Caco-2 (cell line): Measurements from ENCODE around the gene PASD1. TPM values are rescaled to one million over a fixed set of nuclear protein-coding genes. Genes with fewer than 3 reads are reported as not detected.

ENCODE experiments used
- BruUV-seq: library from RNA; stranded (reverse); fragments of 400-500 nt; replicated peaks from 2 replicates; lab custom pipeline; 2021; lab: Mats Ljungman, UMichigan
- CTCF ChIA-PET: fragments of 300-600 bp; sonication (Branson Sonifier 250); formaldehyde crosslinking; loops from one replicate; lab custom pipeline; 2022; ENCODE audit warnings: antibody characterized with exemption; lab: Charles Lee
- POLR2A ChIA-PET: fragments of 300-600 bp; sonication (Branson Sonifier 250); formaldehyde crosslinking; loops from one replicate; lab custom pipeline; 2022; ENCODE audit warnings: antibody characterized with exemption; lab: Charles Lee
- DNase-seq, 2 experiments: peaks; one replicate each; pipeline versions ENCODE4 v3.0.0 to v3.0.0-alpha.2; 2020 to 2022
- H3K27me3 ChIP-seq: replicated peaks from 2 replicates; pipeline ENCODE4 v1.6.0; 2011; ENCODE audit warnings: low read length; ENCODE audit not compliant: control insufficient read depth, insufficient read depth
- H3K36me3 ChIP-seq: 2 replicates; pipeline ENCODE4 v1.5.1; 2011; ENCODE audit warnings: low read length; ENCODE audit not compliant: control insufficient read depth, insufficient read depth
- H3K4me1 ChIP-seq: fragments of 250-450 bp; sonication (Bioruptor Pico); 2 replicates; pipeline ENCODE4 v1.5.1; 2020; ENCODE audit warnings: mild to moderate bottlenecking
- H3K4me3 ChIP-seq: 2 replicates; pipeline ENCODE4 v1.5.1; 2011; ENCODE audit warnings: low read depth, mild to moderate bottlenecking, control low read depth, low read length
- H3K9me3 ChIP-seq: fragments of 250-450 bp; sonication (Bioruptor Pico); 2 replicates; pipeline ENCODE4 v1.5.1; 2020; ENCODE audit warnings: mild to moderate bottlenecking, moderate library complexity
- H3K27ac Mint-ChIP-seq: one replicate; pipeline ENCODE4 v1.8.0; 2022; ENCODE audit warnings: mixed read lengths; ENCODE audit not compliant: unreplicated experiment
- H3K27me3 Mint-ChIP-seq: one replicate; pipeline ENCODE4 v1.8.0; 2022; ENCODE audit warnings: mixed read lengths; ENCODE audit not compliant: insufficient read depth, unreplicated experiment
- H3K36me3 Mint-ChIP-seq: one replicate; pipeline ENCODE4 v1.8.0; 2022; ENCODE audit warnings: mild to moderate bottlenecking, mixed read lengths; ENCODE audit not compliant: insufficient read depth, unreplicated experiment
- H3K4me1 Mint-ChIP-seq: one replicate; pipeline ENCODE4 v1.8.0; 2022; ENCODE audit warnings: low read depth, mixed read lengths; ENCODE audit not compliant: unreplicated experiment
- H3K4me3 Mint-ChIP-seq: one replicate; pipeline ENCODE4 v1.8.0; 2022; ENCODE audit warnings: mild to moderate bottlenecking, moderate library complexity, mixed read lengths; ENCODE audit not compliant: unreplicated experiment
- H3K9me3 Mint-ChIP-seq: one replicate; pipeline ENCODE4 v1.8.0; 2022; ENCODE audit warnings: mixed read lengths; ENCODE audit not compliant: unreplicated experiment
- intact Hi-C: fragments of 100-400 bp; cut with micrococcal nuclease; formaldehyde crosslinking; loops from one replicate; pipeline ENCODE4 v1.10.0; 2022; ENCODE audit not compliant: unreplicated experiment
- total RNA-seq: library from RNA; stranded (reverse); gene quantifications from 2 replicates; pipeline ENCODE4 v1.2.3, GENCODE V29; 2022
- TF ChIP-seq, protein P1 (sequence below), 2 experiments: fragments of 200-600 bp in 1 of 2; IDR thresholded peaks; 1 replicate in 1 of 2; 2 replicates in 1 of 2; pipeline versions ENCODE4 v1.5.1 to v1.8.0; 2011 to 2022; ENCODE audit warnings: antibody characterized with exemption in 1 of 2, control low read depth in 1 of 2, inconsistent platforms in 1 of 2, low read depth in 1 of 2, low read length in 1 of 2, mild to moderate bottlenecking in 1 of 2, moderate library complexity in 1 of 2; ENCODE audit not compliant: insufficient read depth in 1 of 2, severe bottlenecking in 1 of 2, unreplicated experiment in 1 of 2

PASD1 gene
- total RNA-seq, 1 experiment from 2014 or later: not detected

- no TSS peak for BruUV-seq
- intact Hi-C loops: no loop called here
- H3K4me3 ChIP-seq: no peak overlapping the region
Observed at GRCh38 chrX:151596282-151596681, 32.8 kb downstream of the PASD1 start.

DNA sequence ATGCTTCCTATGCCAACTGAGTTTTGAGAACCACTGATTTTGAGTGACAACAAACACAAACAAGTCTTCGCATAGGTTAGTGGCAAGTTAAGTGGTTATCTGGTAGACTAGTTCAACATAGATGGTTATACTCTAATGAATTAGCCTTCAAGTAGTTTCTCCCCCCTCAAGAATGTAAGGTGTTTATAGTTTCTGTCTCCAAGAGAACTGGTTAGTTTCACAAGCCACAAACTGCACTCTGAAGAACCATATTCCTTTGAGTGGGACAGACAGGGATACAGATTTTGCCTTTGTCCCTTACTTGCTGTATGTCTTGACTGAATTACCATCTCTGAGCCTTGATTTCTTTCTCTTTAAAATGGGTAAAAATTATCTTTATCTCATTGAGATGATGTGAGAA lies 41.5 kb downstream of the PASD1 start:
- no TSS peak for BruUV-seq
- no peak overlapping the region for H3K4me3 ChIP-seq
- no peaks in the 10 kb centered on the region for H3K9me3 Mint-ChIP-seq
- H3K9me3 ChIP-seq: no peaks in the 10 kb centered on the region
- no peaks in the 10 kb centered on the region for H3K27me3 ChIP-seq
- H3K27ac Mint-ChIP-seq: no peak overlapping the region
- H3K4me1 ChIP-seq: no peaks in the 10 kb centered on the region
- ChIA-PET POLR2A (no interaction called here), CTCF (no interaction called here)
- no peak overlapping the region for H3K4me3 Mint-ChIP-seq
- no peaks in the 10 kb centered on the region for H3K36me3 ChIP-seq
- H3K4me1 Mint-ChIP-seq: no peaks in the 10 kb centered on the region
- no peaks in the 10 kb centered on the region for H3K36me3 Mint-ChIP-seq
- intact Hi-C loops: no loop called here
- DNase-seq: no peak
- H3K27me3 Mint-ChIP-seq: peaks cover 2% of the 10 kb centered on the region
- TF ChIP-seq, protein P1, sequence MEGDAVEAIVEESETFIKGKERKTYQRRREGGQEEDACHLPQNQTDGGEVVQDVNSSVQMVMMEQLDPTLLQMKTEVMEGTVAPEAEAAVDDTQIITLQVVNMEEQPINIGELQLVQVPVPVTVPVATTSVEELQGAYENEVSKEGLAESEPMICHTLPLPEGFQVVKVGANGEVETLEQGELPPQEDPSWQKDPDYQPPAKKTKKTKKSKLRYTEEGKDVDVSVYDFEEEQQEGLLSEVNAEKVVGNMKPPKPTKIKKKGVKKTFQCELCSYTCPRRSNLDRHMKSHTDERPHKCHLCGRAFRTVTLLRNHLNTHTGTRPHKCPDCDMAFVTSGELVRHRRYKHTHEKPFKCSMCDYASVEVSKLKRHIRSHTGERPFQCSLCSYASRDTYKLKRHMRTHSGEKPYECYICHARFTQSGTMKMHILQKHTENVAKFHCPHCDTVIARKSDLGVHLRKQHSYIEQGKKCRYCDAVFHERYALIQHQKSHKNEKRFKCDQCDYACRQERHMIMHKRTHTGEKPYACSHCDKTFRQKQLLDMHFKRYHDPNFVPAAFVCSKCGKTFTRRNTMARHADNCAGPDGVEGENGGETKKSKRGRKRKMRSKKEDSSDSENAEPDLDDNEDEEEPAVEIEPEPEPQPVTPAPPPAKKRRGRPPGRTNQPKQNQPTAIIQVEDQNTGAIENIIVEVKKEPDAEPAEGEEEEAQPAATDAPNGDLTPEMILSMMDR (IDR thresholded peaks at IDR 0.05; ENCODE audit: insufficient read depth in 1 of 2, low read depth in 1 of 2, low read length in 1 of 2, severe bottlenecking in 1 of 2, unreplicated experiment in 1 of 2): no peak

More at GRCh38 chrX:151596282-151596681, 32.8 kb downstream of the PASD1 start:
- ChIA-PET POLR2A (no interaction called here), CTCF (no interaction called here)
- Mint-ChIP-seq H3K27me3 (no peaks in the 10 kb centered on the region), H3K4me3 (no peak overlapping the region), H3K4me1 (no peaks in the 10 kb centered on the region), H3K27ac (no peak overlapping the region), H3K36me3 (no peaks in the 10 kb centered on the region), H3K9me3 (no peaks in the 10 kb centered on the region)
- Histone ChIP-seq H3K27me3 (no peaks in the 10 kb centered on the region), H3K9me3 (no peaks in the 10 kb centered on the region), H3K36me3 (no peaks in the 10 kb centered on the region), H3K4me1 (no peaks in the 10 kb centered on the region)
- TF ChIP-seq, protein P1 (IDR thresholded peaks at IDR 0.05; ENCODE audit: insufficient read depth in 1 of 2, low read depth in 1 of 2, low read length in 1 of 2, severe bottlenecking in 1 of 2, unreplicated experiment in 1 of 2): no peak
- DNase-seq: no peak

- DNase-seq: no peak
- no TSS peak for BruUV-seq
- no peaks in the 10 kb centered on the region for H3K9me3 ChIP-seq
- ChIA-PET CTCF (no interaction called here), POLR2A (no interaction called here)
- H3K9me3 Mint-ChIP-seq: no peaks in the 10 kb centered on the region
- no peaks in the 10 kb centered on the region for H3K27me3 ChIP-seq
- intact Hi-C loops: no loop called here
- H3K4me3 ChIP-seq: no peak overlapping the region
- TF ChIP-seq, protein P1 (IDR thresholded peaks at IDR 0.05; ENCODE audit: insufficient read depth in 1 of 2, low read depth in 1 of 2, low read length in 1 of 2, severe bottlenecking in 1 of 2, unreplicated experiment in 1 of 2): no peak
- no peak overlapping the region for H3K4me3 Mint-ChIP-seq
- H3K4me1 ChIP-seq: no peaks in the 10 kb centered on the region
- no peaks in the 10 kb centered on the region for H3K36me3 ChIP-seq
- no peaks in the 10 kb centered on the region for H3K36me3 Mint-ChIP-seq
- H3K27me3 Mint-ChIP-seq: no peaks in the 10 kb centered on the region
- no peak overlapping the region for H3K27ac Mint-ChIP-seq
- no peaks in the 10 kb centered on the region for H3K4me1 Mint-ChIP-seq
Observed at GRCh38 chrX:151609222-151609621, 45.7 kb downstream of the PASD1 start.
